HG03045 (cell line): ENCODE data around the gene CEP170.
"Not testable (repeated sequence)": the region's sequence is repeated elsewhere in the genome, so short reads cannot be mapped to it uniquely, and the experiment has no call there.

ENCODE experiments used
- ATAC-seq: cut with Tn5 transposase; IDR thresholded peaks from one replicate; pipeline ENCODE4 v1.9.1; 2021; ENCODE audit warnings: mild to moderate bottlenecking, moderate library complexity; ENCODE audit not compliant: unreplicated experiment

CEP170 gene

GRCh38 chr1:243236604-243237252 is 18.4 kb downstream of the CEP170 start:
- no peak for ATAC-seq

- ATAC-seq: no peak
Measured at GRCh38 chr1:243234978-243235647, 20.0 kb downstream of the CEP170 start.

- no peak for ATAC-seq
Measured at GRCh38 chr1:243233908-243234307, 21.2 kb downstream of the CEP170 start.

- ATAC-seq: no peak
Measured at GRCh38 chr1:243230914-243231313, 24.2 kb downstream of the CEP170 start.

- ATAC-seq: no peak
Measured at GRCh38 chr1:243229526-243229925, 25.6 kb downstream of the CEP170 start.

- ATAC-seq: no peak
Measured at GRCh38 chr1:243227622-243228021, 27.5 kb downstream of the CEP170 start.

- ATAC-seq: no peak
Measured at GRCh38 chr1:243218059-243218458, 37.0 kb downstream of the CEP170 start.

GRCh38 chr1:243217349-243217748 is 37.7 kb downstream of the CEP170 start:
- ATAC-seq: no peak

GRCh38 chr1:243216741-243217140 is 38.3 kb downstream of the CEP170 start:
- ATAC-seq: no peak

- not testable (repeated sequence) for ATAC-seq
Measured at GRCh38 chr1:243215276-243215875, 39.7 kb downstream of the CEP170 start.

- ATAC-seq: no peak
Measured at GRCh38 chr1:243213045-243213787, 41.9 kb downstream of the CEP170 start.

GRCh38 chr1:243211984-243212383 is 43.1 kb downstream of the CEP170 start:
- not testable (repeated sequence) for ATAC-seq

- ATAC-seq: not testable (repeated sequence)
Measured at GRCh38 chr1:243205026-243205501, 50.0 kb downstream of the CEP170 start.

GRCh38 chr1:243204336-243204735 is 50.7 kb downstream of the CEP170 start:
- not testable (repeated sequence) for ATAC-seq

GRCh38 chr1:243203196-243203595 is 51.9 kb downstream of the CEP170 start:
- ATAC-seq: not testable (repeated sequence)

- not testable (repeated sequence) for ATAC-seq
Measured at GRCh38 chr1:243201316-243201715, 53.8 kb downstream of the CEP170 start.

GRCh38 chr1:243197524-243197923 is 57.6 kb downstream of the CEP170 start:
- not testable (repeated sequence) for ATAC-seq

- not testable (repeated sequence) for ATAC-seq
Measured at GRCh38 chr1:243193330-243193729, 61.8 kb downstream of the CEP170 start.

- ATAC-seq: not testable (repeated sequence)
Measured at GRCh38 chr1:243186201-243186995, 68.7 kb downstream of the CEP170 start.

GRCh38 chr1:243184787-243185186 is 70.3 kb downstream of the CEP170 start:
- not testable (repeated sequence) for ATAC-seq
